Uterus (tissue), 4 donors: Measurements from ENCODE around the gene KRT31. TPM values are rescaled to one million over a fixed set of nuclear protein-coding genes. Genes with fewer than 3 reads are reported as not detected.
A peak's percentile ranks its signal among the peaks of the same experiment; 100 is the strongest.
"Not testable (repeated sequence)": the region's sequence is repeated elsewhere in the genome, so short reads cannot be mapped to it uniquely, and the experiment has no call there.

ENCODE experiments used
- DNase-seq, 2 donors: peaks; one replicate each; pipeline ENCODE4 v3.0.0-alpha.2; 2019 to 2020
- H3K27ac ChIP-seq, 2 donors: fragments of 200-600 bp; sonication (generic); 1 replicate in 1 of 2; 2 replicates in 1 of 2; pipeline ENCODE4 v1.5.1; 2016 to 2018
- H3K27me3 ChIP-seq, 2 donors: fragments of 200-600 bp; sonication (generic); one replicate each; pipeline ENCODE4 v1.5.1; 2018 to 2019; ENCODE audit warnings: control low read depth in 1 of 2
- H3K36me3 ChIP-seq, 2 donors: fragments of 200-600 bp; sonication (generic); one replicate each; pipeline ENCODE4 v1.5.1; 2019; ENCODE audit warnings: control low read depth in 1 of 2
- H3K4me1 ChIP-seq, 2 donors: fragments of 200-600 bp; sonication (generic); one replicate each; pipeline ENCODE4 v1.5.1; 2018 to 2019; ENCODE audit warnings: control low read depth in 1 of 2
- H3K4me3 ChIP-seq, 2 donors: fragments of 200-600 bp; sonication (generic); 1 replicate in 1 of 2; 2 replicates in 1 of 2; pipeline ENCODE4 v1.5.1; 2018 to 2019; ENCODE audit warnings: mild to moderate bottlenecking in 1 of 2
- H3K9me3 ChIP-seq, 2 donors: fragments of 200-600 bp; sonication (generic); one replicate each; pipeline ENCODE4 v1.5.1; 2019; ENCODE audit warnings: control low read depth in 1 of 2
- CTCF ChIP-seq, 4 experiments: fragments of 200-600 bp in 2 of 4; fragments of 450-650 bp in 2 of 4; sonication (generic) in 2 of 4; IDR thresholded peaks; one replicate each; pipeline ENCODE4 v1.5.1; 2016 to 2019; ENCODE audit warnings: antibody characterized with exemption in 4 of 4, mild to moderate bottlenecking in 2 of 4, moderate library complexity in 1 of 4
- POLR2A ChIP-seq, 2 donors: fragments of 450-650 bp; IDR thresholded peaks; one replicate each; pipeline ENCODE4 v1.6.1; 2016; ENCODE audit warnings: antibody characterized with exemption in 2 of 2, mild to moderate bottlenecking in 1 of 2, moderate library complexity in 1 of 2
- intact Hi-C: fragments of 100-400 bp; cut with DNase I; formaldehyde crosslinking; loops from one replicate; pipeline ENCODE4 v1.15.1; 2023; ENCODE audit warnings: low total_unique reads
- total RNA-seq, 4 donors: library from RNA; depleted of rRNA in 3 of 4; stranded (reverse); fragments of >200 nt in 3 of 4; gene quantifications; one replicate each; pipeline versions ENCODE4 v1.1.0 to v1.2.4, GENCODE V29; 2014 to 2023
- donor health status: DM: yes; HTN: yes; CAD: no.

KRT31 gene
- total RNA-seq, 4 donors from 2014 or later = not detected

DNA sequence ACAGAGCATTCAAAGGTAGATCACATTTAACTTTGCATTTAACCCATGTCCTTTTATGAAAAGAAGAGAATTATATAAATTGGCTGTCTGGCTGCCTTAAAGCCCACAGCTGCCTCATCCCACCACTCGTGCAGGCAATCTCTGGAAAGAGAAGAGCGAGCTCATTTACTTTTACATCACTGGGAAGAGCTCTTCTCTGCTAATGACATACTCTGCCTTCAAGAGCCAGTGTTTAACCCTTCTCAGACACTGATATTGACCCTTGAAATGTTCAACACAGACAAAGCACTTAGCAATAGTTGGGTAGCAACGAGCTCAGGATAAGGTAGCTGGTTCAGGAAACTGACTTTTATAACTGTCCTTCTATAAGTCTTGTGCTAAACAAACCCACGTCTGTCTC lies 36.6 kb upstream of the KRT31 start:
- Histone ChIP-seq H3K4me3 (no peak overlapping the region), H3K27ac (peak overlapping the region in 1 of 2 donors; percentile 16), H3K9me3 (no peaks in the 10 kb centered on the region), H3K4me1 (no peaks in the 10 kb centered on the region), H3K27me3 (no peaks in the 10 kb centered on the region), H3K36me3 (no peaks in the 10 kb centered on the region)
- no peak for DNase-seq
- intact Hi-C loops = no loop called here
- TF ChIP-seq CTCF (IDR thresholded peaks at IDR 0.05) (no peak), POLR2A (IDR thresholded peaks at IDR 0.05) (no peak)

GRCh38 chr17:41433586-41433985 lies 36.2 kb upstream of the KRT31 start:
- DNase-seq = no peak
- intact Hi-C loops = no loop called here
- Histone ChIP-seq H3K27me3 (no peaks in the 10 kb centered on the region), H3K36me3 (no peaks in the 10 kb centered on the region), H3K9me3 (no peaks in the 10 kb centered on the region), H3K4me1 (no peaks in the 10 kb centered on the region), H3K27ac (no peak overlapping the region), H3K4me3 (no peak overlapping the region)
- no peak for TF ChIP-seq POLR2A (IDR thresholded peaks at IDR 0.05)
- TF ChIP-seq CTCF (IDR thresholded peaks at IDR 0.05) = no peak

DNA sequence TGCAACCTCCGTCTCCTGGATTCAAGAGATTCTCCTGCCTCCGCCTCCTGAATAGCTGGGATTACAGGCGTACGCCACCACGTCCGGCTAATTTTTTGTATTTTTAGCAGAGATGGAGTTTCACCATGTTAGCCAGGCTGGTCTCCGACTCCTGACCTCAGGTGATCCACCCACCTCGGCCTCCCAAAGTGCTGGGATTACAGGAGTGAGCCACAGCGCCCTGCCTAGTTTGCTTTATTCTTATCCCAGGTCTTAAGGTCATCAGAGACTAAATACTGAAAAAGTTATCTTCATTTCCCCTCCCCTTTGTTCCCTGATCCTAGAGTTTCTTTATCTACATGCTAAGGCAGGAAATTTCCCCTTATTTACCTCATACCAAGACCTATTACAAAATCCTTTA lies 33.0 kb upstream of the KRT31 start:
- H3K4me1 ChIP-seq, H3K4me3 ChIP-seq, H3K27me3 ChIP-seq, H3K27ac ChIP-seq, H3K36me3 ChIP-seq, DNase-seq, H3K9me3 ChIP-seq, intact Hi-C loops: not testable (repeated sequence)

DNA sequence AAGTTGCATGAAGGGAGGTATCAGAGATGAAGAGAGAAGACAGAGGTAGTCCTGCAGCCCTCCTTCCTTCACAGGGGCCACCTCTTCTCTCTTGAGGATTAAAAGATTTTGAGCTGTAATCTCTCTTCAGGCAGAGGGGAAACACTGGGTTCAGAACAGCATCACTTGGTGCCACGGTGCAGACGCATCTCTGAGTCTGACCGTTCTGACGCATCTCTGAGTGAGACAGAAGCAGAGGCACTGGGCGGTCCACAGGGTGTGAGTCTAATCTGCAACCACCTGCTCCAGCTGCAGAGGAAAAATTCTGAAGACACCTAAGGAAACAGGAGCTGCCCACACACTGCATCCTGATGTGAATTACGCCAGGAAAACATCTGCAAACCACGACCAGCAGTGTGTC lies 32.3 kb upstream of the KRT31 start:
- no peaks in the 10 kb centered on the region for H3K36me3 ChIP-seq
- H3K4me3 ChIP-seq = no peak overlapping the region
- no peak for DNase-seq
- no peaks in the 10 kb centered on the region for H3K4me1 ChIP-seq
- no peak for TF ChIP-seq CTCF (IDR thresholded peaks at IDR 0.05)
- TF ChIP-seq POLR2A (IDR thresholded peaks at IDR 0.05) = no peak
- intact Hi-C loops = no loop called here
- no peaks in the 10 kb centered on the region for H3K9me3 ChIP-seq
- no peaks in the 10 kb centered on the region for H3K27me3 ChIP-seq
- no peak overlapping the region for H3K27ac ChIP-seq

GRCh38 chr17:41428591-41429291 lies 31.3 kb upstream of the KRT31 start:
- Histone ChIP-seq H3K4me1 (no peaks in the 10 kb centered on the region), H3K27ac (no peak overlapping the region), H3K4me3 (no peak overlapping the region), H3K27me3 (no peaks in the 10 kb centered on the region), H3K36me3 (no peaks in the 10 kb centered on the region), H3K9me3 (no peaks in the 10 kb centered on the region)
- intact Hi-C loops = no loop called here
- no peak for DNase-seq
- TF ChIP-seq CTCF (IDR thresholded peaks at IDR 0.05) = no peak
- no peak for TF ChIP-seq POLR2A (IDR thresholded peaks at IDR 0.05)
